Inferior parietal cortex (tissue), 1 donor: Measurements from ENCODE around the gene AMN.
"Not testable (repeated sequence)": the region's sequence is repeated elsewhere in the genome, so short reads cannot be mapped to it uniquely, and the experiment has no call there.

ENCODE experiments used
- DNase-seq: peaks from one replicate; pipeline ENCODE4 v3.0.0-alpha.2; 2016; ENCODE audit errors: extremely low spot score

AMN gene

GRCh38 chr14:102922490-102923200, at the start of gene AMN:
AMN (plus strand) TSS chr14:102922663; CDS start chr14:102922689, 26 bp downstream.
- no peak for DNase-seq

GRCh38 chr14:102873131-102873530, 49.3 kb upstream of the AMN start:
- no peak for DNase-seq

- DNase-seq, result no peak
Observed at GRCh38 chr14:102873546-102874061, 48.9 kb upstream of the AMN start.

- no peak for DNase-seq
Observed at GRCh38 chr14:102875652-102876051, 46.8 kb upstream of the AMN start.

GRCh38 chr14:102877511-102877910, 45.0 kb upstream of the AMN start:
- not testable (repeated sequence) for DNase-seq

GRCh38 chr14:102878174-102878969, 44.1 kb upstream of the AMN start:
- DNase-seq, result no peak

- DNase-seq, result no peak
Observed at GRCh38 chr14:102878970-102879460, 43.4 kb upstream of the AMN start.

GRCh38 chr14:102882226-102882906, 40.1 kb upstream of the AMN start:
- DNase-seq, result no peak

- no peak for DNase-seq
Observed at GRCh38 chr14:102883089-102883541, 39.3 kb upstream of the AMN start.

GRCh38 chr14:102883554-102883953, 38.9 kb upstream of the AMN start:
- DNase-seq, result no peak

- DNase-seq, result no peak
Observed at GRCh38 chr14:102885737-102886447, 36.6 kb upstream of the AMN start.

- DNase-seq, result no peak
Observed at GRCh38 chr14:102888748-102889147, 33.7 kb upstream of the AMN start.

- DNase-seq, result no peak
Observed at GRCh38 chr14:102889615-102890014, 32.8 kb upstream of the AMN start.

GRCh38 chr14:102891111-102891510, 31.4 kb upstream of the AMN start:
- DNase-seq, result no peak

- no peak for DNase-seq
Observed at GRCh38 chr14:102891556-102891955, 30.9 kb upstream of the AMN start.

- DNase-seq, result peak; percentile 4
Observed at GRCh38 chr14:102892651-102893050, 29.8 kb upstream of the AMN start.

- DNase-seq, result peak; percentile 17
Observed at GRCh38 chr14:102893452-102893851, 29.0 kb upstream of the AMN start.

GRCh38 chr14:102896735-102897134, 25.7 kb upstream of the AMN start:
- not testable (repeated sequence) for DNase-seq

- no peak for DNase-seq
Observed at GRCh38 chr14:102897299-102898027, 25.0 kb upstream of the AMN start.

GRCh38 chr14:102898298-102898697, 24.2 kb upstream of the AMN start:
- DNase-seq, result no peak
